CD4-positive, alpha-beta T cell (primary cell): ENCODE measurements around the gene TXN. TPM values are rescaled to one million over a fixed set of nuclear protein-coding genes. Genes with fewer than 3 reads are reported as not detected.

Experiments used
- ATAC-seq: fragments of 200-7000 bp; cut with Tn5 transposase; one replicate; pipeline ENCODE4 v1.10.0; 2022; ENCODE audit warnings: mild to moderate bottlenecking; ENCODE audit not compliant: poor library complexity
- CTCF ChIA-PET: fragments of 350-600 bp; sonication (Branson Sonifier 250); formaldehyde crosslinking; loops from one replicate; lab custom pipeline; 2021; ENCODE audit warnings: antibody characterized with exemption, inconsistent platforms; lab: Charles Lee
- POLR2A ChIA-PET: fragments of 350-600 bp; sonication (Branson Sonifier 250); formaldehyde crosslinking; loops from one replicate; lab custom pipeline; 2021; ENCODE audit warnings: antibody characterized with exemption, inconsistent platforms; lab: Charles Lee
- DNase-seq, 14 experiments: peaks; one replicate each; pipeline ENCODE4 v3.0.0-alpha.2; 2013 to 2020; ENCODE audit warnings: mixed read lengths in 2 of 14
- H3K27ac ChIP-seq, 2 donors: one replicate each; pipeline versions ENCODE4 v1.5.1 to v1.7.0; 2013; ENCODE audit warnings: low read length in 2 of 2, low read depth in 1 of 2, mild to moderate bottlenecking in 1 of 2
- H3K27me3 ChIP-seq, 2 experiments: 1 replicate in 1 of 2; 2 replicates in 1 of 2; pipeline versions ENCODE4 v1.6.1 to v1.7.0; 2013; ENCODE audit warnings: low read length in 2 of 2, control low read depth in 1 of 2, mild to moderate bottlenecking in 1 of 2, moderate library complexity in 1 of 2; ENCODE audit not compliant: insufficient read depth in 2 of 2, control insufficient read depth in 1 of 2
- H3K36me3 ChIP-seq: one replicate; pipeline ENCODE4 v1.6.1; 2013; ENCODE audit warnings: low read length, control low read depth; ENCODE audit not compliant: insufficient read depth
- H3K4me1 ChIP-seq: one replicate; pipeline ENCODE4 v1.6.1; 2013; ENCODE audit warnings: low read length, control low read depth; ENCODE audit not compliant: insufficient read depth
- H3K4me3 ChIP-seq: one replicate; pipeline ENCODE4 v1.5.1; 2013; ENCODE audit warnings: mild to moderate bottlenecking, low read length, moderate library complexity
- H3K9me3 ChIP-seq, 2 experiments: 1 replicate in 1 of 2; 2 replicates in 1 of 2; pipeline versions ENCODE4 v1.6.1 to v1.7.0; 2013; ENCODE audit warnings: low read length in 2 of 2, mild to moderate bottlenecking in 2 of 2, control low read depth in 1 of 2, moderate library complexity in 1 of 2; ENCODE audit not compliant: control insufficient read depth in 1 of 2, insufficient read depth in 1 of 2
- H3K27ac Mint-ChIP-seq: one replicate; pipeline ENCODE4 v1.8.0; 2020; ENCODE audit warnings: mixed read lengths
- H3K27me3 Mint-ChIP-seq: one replicate; pipeline ENCODE4 v1.8.0; 2021; ENCODE audit warnings: mixed read lengths
- H3K36me3 Mint-ChIP-seq: one replicate; pipeline ENCODE4 v1.8.0; 2021; ENCODE audit warnings: low read depth, mixed read lengths
- H3K4me1 Mint-ChIP-seq: one replicate; pipeline ENCODE4 v1.8.0; 2021; ENCODE audit warnings: low read depth, mixed read lengths
- H3K4me3 Mint-ChIP-seq: one replicate; pipeline ENCODE4 v1.8.0; 2020; ENCODE audit warnings: mild to moderate bottlenecking, mixed read lengths
- H3K9me3 Mint-ChIP-seq: one replicate; pipeline ENCODE4 v1.8.0; 2020; ENCODE audit warnings: mixed read lengths
- intact Hi-C, 2 experiments: fragments of 100-400 bp; cut with DNase I in 1 of 2; cut with micrococcal nuclease in 1 of 2; formaldehyde crosslinking; loops; one replicate each; pipeline versions ENCODE4 v1.15.1 to v1.9.0; 2023 to 2025; cut with DNase I, micrococcal nuclease
- total RNA-seq, 174 experiments: library from RNA in 2 of 174; stranded (reverse) in 2 of 174; gene quantifications; one replicate each; pipeline ENCODE4 v1.2.3 and lab custom pipeline; 2021 to 2026
- TF ChIP-seq, protein P1 (sequence below): fragments of 200-600 bp; IDR thresholded peaks from one replicate; pipeline ENCODE4 v1.8.0; 2022; ENCODE audit warnings: antibody characterized with exemption, mild to moderate bottlenecking

TXN gene
- total RNA-seq, 2 experiments from 2014 or later = 31.5 to 35.1 TPM

DNA sequence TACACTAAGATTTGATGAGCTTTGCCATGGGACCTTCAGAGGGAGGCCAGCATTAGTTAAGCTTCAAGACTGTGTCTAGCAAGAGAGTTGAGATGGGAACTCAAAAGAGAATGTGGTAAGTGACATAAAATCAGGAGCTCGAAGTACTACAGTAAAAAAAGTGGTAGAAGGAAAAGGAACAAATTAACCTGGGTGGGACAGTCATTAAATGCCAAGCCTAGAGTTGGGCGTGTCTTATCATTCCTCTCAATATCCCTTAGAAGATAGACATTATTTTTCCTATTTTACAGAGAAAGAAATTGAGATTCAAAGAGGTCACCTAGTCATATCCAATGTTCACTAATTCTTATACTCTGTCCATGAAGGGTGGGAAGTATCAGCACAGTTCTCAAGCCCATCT is 3.3 kb upstream of the TXN start:
- intact Hi-C loops = loop anchor here in 1 of 2 experiments (5.0 to 10.0 kb wide), 2 partner anchors 212 to 1325 kb away; partner anchors contain the start of genes ABITRAM and ELP1
- ChIA-PET CTCF (no interaction called here), POLR2A (no interaction called here)
- Histone ChIP-seq H3K36me3 (no peaks in the 10 kb centered on the region), H3K9me3 (no peaks in the 10 kb centered on the region), H3K4me3 (no peak overlapping the region), H3K4me1 (peaks cover 25% of the 10 kb centered on the region), H3K27me3 (no peaks in the 10 kb centered on the region), H3K27ac (no peak overlapping the region)
- H3K4me3 Mint-ChIP-seq = no peak overlapping the region
- peaks cover 21% of the 10 kb centered on the region for H3K4me1 Mint-ChIP-seq
- H3K9me3 Mint-ChIP-seq = no peaks in the 10 kb centered on the region
- ATAC-seq = no peak
- H3K36me3 Mint-ChIP-seq = peaks cover 4% of the 10 kb centered on the region
- H3K27me3 Mint-ChIP-seq = no peaks in the 10 kb centered on the region
- H3K27ac Mint-ChIP-seq = no peak overlapping the region
- DNase-seq = no peak
- TF ChIP-seq, protein P1, sequence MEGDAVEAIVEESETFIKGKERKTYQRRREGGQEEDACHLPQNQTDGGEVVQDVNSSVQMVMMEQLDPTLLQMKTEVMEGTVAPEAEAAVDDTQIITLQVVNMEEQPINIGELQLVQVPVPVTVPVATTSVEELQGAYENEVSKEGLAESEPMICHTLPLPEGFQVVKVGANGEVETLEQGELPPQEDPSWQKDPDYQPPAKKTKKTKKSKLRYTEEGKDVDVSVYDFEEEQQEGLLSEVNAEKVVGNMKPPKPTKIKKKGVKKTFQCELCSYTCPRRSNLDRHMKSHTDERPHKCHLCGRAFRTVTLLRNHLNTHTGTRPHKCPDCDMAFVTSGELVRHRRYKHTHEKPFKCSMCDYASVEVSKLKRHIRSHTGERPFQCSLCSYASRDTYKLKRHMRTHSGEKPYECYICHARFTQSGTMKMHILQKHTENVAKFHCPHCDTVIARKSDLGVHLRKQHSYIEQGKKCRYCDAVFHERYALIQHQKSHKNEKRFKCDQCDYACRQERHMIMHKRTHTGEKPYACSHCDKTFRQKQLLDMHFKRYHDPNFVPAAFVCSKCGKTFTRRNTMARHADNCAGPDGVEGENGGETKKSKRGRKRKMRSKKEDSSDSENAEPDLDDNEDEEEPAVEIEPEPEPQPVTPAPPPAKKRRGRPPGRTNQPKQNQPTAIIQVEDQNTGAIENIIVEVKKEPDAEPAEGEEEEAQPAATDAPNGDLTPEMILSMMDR = no peak

DNA sequence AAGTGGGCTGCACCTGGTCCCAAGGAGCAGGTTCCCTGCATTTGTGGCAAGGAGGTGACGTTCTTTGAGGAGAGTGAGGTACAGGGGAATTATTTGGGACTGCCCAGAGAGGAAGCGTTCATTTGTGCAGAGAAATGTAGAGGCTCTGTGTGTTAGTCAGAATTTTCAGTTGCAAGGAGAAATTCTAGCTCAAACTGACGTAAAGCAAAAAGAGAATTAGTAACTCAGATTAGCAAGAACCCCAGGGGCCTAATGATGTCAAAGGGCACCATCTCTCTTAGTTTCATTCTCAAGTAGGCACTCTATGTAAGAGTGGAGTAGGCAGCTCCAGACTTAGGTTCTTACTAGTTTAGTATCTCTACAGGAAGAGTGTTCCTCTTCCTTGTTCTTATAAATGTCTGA is 2.4 kb upstream of the TXN start:
- POLR2A ChIA-PET = no interaction called here
- H3K27ac Mint-ChIP-seq = no peak overlapping the region

DNA sequence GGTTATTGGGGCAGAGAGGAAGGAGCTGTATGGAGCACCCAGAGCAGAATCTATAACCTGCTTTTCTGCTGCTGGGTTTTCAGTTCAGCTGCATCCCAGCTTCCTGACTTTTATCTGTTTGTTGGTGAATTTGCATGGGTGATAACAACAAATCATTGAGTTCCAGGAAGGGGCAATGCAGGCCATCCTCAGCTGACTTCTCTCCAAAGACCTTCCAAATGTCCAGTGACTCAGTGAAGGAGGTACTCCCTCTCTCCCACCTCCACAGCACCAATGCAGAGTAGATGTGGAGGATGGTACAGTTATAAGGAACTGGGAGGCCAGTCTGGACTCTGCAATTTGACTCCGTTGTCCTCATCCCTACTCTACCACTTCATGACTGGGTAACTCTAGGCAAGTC is 1.6 kb upstream of the TXN start:
- peak overlapping the region; percentile 98 for H3K4me3 Mint-ChIP-seq
- DNase-seq = no peak
- peak overlapping the region; percentile 73 for H3K27ac Mint-ChIP-seq
- H3K27me3 ChIP-seq = no peaks in the 10 kb centered on the region
- no peak for ATAC-seq
- peaks cover 4% of the 10 kb centered on the region for H3K36me3 Mint-ChIP-seq
- intact Hi-C loops = loop anchor here in 1 of 2 experiments (5.0 to 10.0 kb wide), 2 partner anchors 211 to 1323 kb away; partner anchors contain the start of genes ABITRAM and ELP1
- H3K4me3 ChIP-seq = no peak overlapping the region
- H3K36me3 ChIP-seq = no peaks in the 10 kb centered on the region
- H3K9me3 Mint-ChIP-seq = no peaks in the 10 kb centered on the region
- CTCF ChIA-PET = no interaction called here
- peaks cover 29% of the 10 kb centered on the region for H3K4me1 ChIP-seq
- H3K27ac ChIP-seq = no peak overlapping the region
- TF ChIP-seq, protein P1 = no peak
- POLR2A ChIA-PET = no interaction called here
- peaks cover 36% of the 10 kb centered on the region for H3K4me1 Mint-ChIP-seq
- no peaks in the 10 kb centered on the region for H3K27me3 Mint-ChIP-seq
- no peaks in the 10 kb centered on the region for H3K9me3 ChIP-seq

More for the DNA sequence above, 2.4 kb upstream of the TXN start:
- H3K27me3 Mint-ChIP-seq = no peaks in the 10 kb centered on the region
- TF ChIP-seq, protein P1 = no peak
- peak overlapping the region; percentile 5 for H3K4me3 Mint-ChIP-seq
- H3K4me1 Mint-ChIP-seq = peaks cover 29% of the 10 kb centered on the region
- Histone ChIP-seq H3K27ac (no peak overlapping the region), H3K4me3 (no peak overlapping the region), H3K36me3 (no peaks in the 10 kb centered on the region), H3K4me1 (peaks cover 29% of the 10 kb centered on the region), H3K9me3 (no peaks in the 10 kb centered on the region), H3K27me3 (no peaks in the 10 kb centered on the region)
- DNase-seq = peak in 1 of 14 experiments; percentile 15
- CTCF ChIA-PET = no interaction called here
- H3K9me3 Mint-ChIP-seq = no peaks in the 10 kb centered on the region
- intact Hi-C loops = loop anchor here in 1 of 2 experiments (5.0 to 10.0 kb wide), 2 partner anchors 211 to 1324 kb away; partner anchors contain the start of genes ABITRAM and ELP1
- H3K36me3 Mint-ChIP-seq = peaks cover 4% of the 10 kb centered on the region
- ATAC-seq = no peak
